Right lobe of liver (tissue), 4 donors: ENCODE results near the gene CTSH.

Source experiments
- POLR2A ChIP-seq: fragments of 450-650 bp; IDR thresholded peaks from one replicate; pipeline ENCODE4 v1.6.1; 2017; ENCODE audit warnings: antibody characterized with exemption, mild to moderate bottlenecking
- TF ChIP-seq, protein P1 (sequence below), 4 donors: fragments of 200-600 bp in 3 of 4; fragments of 450-650 bp in 1 of 4; IDR thresholded peaks; one replicate each; pipeline versions ENCODE4 v1.5.1 to v1.8.0; 2016 to 2022; ENCODE audit warnings: antibody characterized with exemption in 4 of 4, mild to moderate bottlenecking in 2 of 4
- donor health status: DM: no; HTN: no; CAD: no.
- donor health status: DM: no; HTN: no; CAD: no.
- donor health status: DM: no; HTN: yes; CAD: no.

DNA sequence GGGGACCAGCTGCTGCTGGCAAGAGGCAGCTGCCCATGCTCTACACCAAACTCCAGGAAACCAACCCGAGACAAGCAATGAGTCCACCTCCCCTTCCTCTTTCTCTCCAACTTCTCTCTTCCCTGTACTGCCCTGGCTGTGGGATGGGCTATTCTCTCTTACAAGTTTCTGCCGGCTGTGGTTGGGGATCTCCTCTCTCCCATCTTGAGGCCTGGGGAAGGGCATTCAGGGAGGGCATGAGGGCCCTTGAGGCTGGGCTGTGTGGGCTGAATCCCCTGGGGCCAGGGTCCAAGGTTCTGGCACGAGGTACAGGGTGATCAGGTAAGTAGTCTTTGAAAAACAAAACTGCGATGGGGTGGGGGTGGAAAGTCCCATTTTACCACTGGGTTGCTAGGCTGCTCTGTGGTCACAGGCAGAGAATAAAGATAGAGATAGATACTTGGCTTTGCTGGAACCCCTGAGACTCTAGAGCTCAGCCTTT lies 32.3 kb upstream of the CTSH start:
- TF ChIP-seq, protein P1, sequence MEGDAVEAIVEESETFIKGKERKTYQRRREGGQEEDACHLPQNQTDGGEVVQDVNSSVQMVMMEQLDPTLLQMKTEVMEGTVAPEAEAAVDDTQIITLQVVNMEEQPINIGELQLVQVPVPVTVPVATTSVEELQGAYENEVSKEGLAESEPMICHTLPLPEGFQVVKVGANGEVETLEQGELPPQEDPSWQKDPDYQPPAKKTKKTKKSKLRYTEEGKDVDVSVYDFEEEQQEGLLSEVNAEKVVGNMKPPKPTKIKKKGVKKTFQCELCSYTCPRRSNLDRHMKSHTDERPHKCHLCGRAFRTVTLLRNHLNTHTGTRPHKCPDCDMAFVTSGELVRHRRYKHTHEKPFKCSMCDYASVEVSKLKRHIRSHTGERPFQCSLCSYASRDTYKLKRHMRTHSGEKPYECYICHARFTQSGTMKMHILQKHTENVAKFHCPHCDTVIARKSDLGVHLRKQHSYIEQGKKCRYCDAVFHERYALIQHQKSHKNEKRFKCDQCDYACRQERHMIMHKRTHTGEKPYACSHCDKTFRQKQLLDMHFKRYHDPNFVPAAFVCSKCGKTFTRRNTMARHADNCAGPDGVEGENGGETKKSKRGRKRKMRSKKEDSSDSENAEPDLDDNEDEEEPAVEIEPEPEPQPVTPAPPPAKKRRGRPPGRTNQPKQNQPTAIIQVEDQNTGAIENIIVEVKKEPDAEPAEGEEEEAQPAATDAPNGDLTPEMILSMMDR (IDR thresholded peaks at IDR 0.05), result no peak
- TF ChIP-seq POLR2A, result no peak
